Natural killer cell (primary cell): Measurements from ENCODE around the gene RBM44. TPM values are rescaled to one million over a fixed set of nuclear protein-coding genes. Genes with fewer than 3 reads are reported as not detected.

Experiments
- ATAC-seq, 3 donors: fragments of 150-1000 bp in 2 of 3; fragments of 200-7000 bp in 1 of 3; cut with Tn5 transposase; 1 replicate in 1 of 3; 2 replicates in 2 of 3; pipeline ENCODE4 v1.10.0; 2021; ENCODE audit warnings: mild to moderate bottlenecking in 2 of 3, moderate library complexity in 2 of 3
- DNase-seq, 2 donors: peaks; one replicate each; pipeline versions ENCODE4 v3.0.0 to v3.0.0-alpha.2; 2013 to 2021; ENCODE audit warnings: mixed read lengths in 1 of 2
- H3K27ac ChIP-seq: one replicate; pipeline ENCODE4 v1.5.1; 2013; ENCODE audit warnings: mild to moderate bottlenecking, low read length
- H3K27me3 ChIP-seq: one replicate; pipeline ENCODE4 v1.6.1; 2013; ENCODE audit warnings: low read length; ENCODE audit not compliant: control insufficient read depth, insufficient read depth
- H3K36me3 ChIP-seq: one replicate; pipeline ENCODE4 v1.6.1; 2013; ENCODE audit warnings: low read length; ENCODE audit not compliant: control insufficient read depth, insufficient read depth
- H3K4me1 ChIP-seq: one replicate; pipeline ENCODE4 v1.6.1; 2013; ENCODE audit warnings: low read length; ENCODE audit not compliant: control insufficient read depth, insufficient read depth
- H3K4me3 ChIP-seq: one replicate; pipeline ENCODE4 v1.5.1; 2013; ENCODE audit warnings: low read length
- H3K9me3 ChIP-seq: one replicate; pipeline ENCODE4 v1.6.1; 2013; ENCODE audit warnings: low read length; ENCODE audit not compliant: control insufficient read depth, insufficient read depth
- H3K27ac Mint-ChIP-seq, 2 donors: one replicate each; pipeline ENCODE4 v1.8.0; 2022; ENCODE audit warnings: mild to moderate bottlenecking in 2 of 2, mixed read lengths in 2 of 2, moderate library complexity in 1 of 2
- H3K27me3 Mint-ChIP-seq, 2 donors: one replicate each; pipeline ENCODE4 v1.8.0; 2022; ENCODE audit warnings: low read depth in 2 of 2, mixed read lengths in 2 of 2
- H3K36me3 Mint-ChIP-seq: one replicate; pipeline ENCODE4 v1.8.0; 2022; ENCODE audit warnings: mixed read lengths
- H3K4me1 Mint-ChIP-seq, 2 donors: one replicate each; pipeline ENCODE4 v1.8.0; 2022; ENCODE audit warnings: mixed read lengths in 2 of 2
- H3K4me3 Mint-ChIP-seq: one replicate; pipeline ENCODE4 v1.8.0; 2022; ENCODE audit warnings: mild to moderate bottlenecking, moderate library complexity, mixed read lengths
- H3K9me3 Mint-ChIP-seq, 2 donors: one replicate each; pipeline ENCODE4 v1.8.0; 2022; ENCODE audit warnings: mixed read lengths in 2 of 2
- WGBS: methylation state at CpG from one replicate; pipeline ENCODE4 v1.1.7; 2013; ENCODE audit warnings: missing lambda C conversion rate; ENCODE audit not compliant: insufficient coverage; 5-methylcytosine and 5-hydroxymethylcytosine counted together
- intact Hi-C: fragments of 100-400 bp; cut with micrococcal nuclease; formaldehyde crosslinking; loops from one replicate; pipeline ENCODE4 v1.14.2; 2022
- total RNA-seq, 4 donors: library from RNA; stranded (reverse); fragments of 120-200 nt in 1 of 4; gene quantifications; one replicate each; pipeline versions ENCODE4 v1.2.3 to v1.2.4, GENCODE V29; 2013 to 2022
- TF ChIP-seq, protein P1 (sequence below): fragments of 200-600 bp; IDR thresholded peaks from one replicate; pipeline ENCODE4 v1.8.0; 2022; ENCODE audit warnings: antibody characterized with exemption

Gene RBM44
- total RNA-seq, 3 donors from 2014 or later (not counting 1 experiment from before 2014, with no cell fraction given): 1.8 to 5.0 (median 2.9) TPM

DNA sequence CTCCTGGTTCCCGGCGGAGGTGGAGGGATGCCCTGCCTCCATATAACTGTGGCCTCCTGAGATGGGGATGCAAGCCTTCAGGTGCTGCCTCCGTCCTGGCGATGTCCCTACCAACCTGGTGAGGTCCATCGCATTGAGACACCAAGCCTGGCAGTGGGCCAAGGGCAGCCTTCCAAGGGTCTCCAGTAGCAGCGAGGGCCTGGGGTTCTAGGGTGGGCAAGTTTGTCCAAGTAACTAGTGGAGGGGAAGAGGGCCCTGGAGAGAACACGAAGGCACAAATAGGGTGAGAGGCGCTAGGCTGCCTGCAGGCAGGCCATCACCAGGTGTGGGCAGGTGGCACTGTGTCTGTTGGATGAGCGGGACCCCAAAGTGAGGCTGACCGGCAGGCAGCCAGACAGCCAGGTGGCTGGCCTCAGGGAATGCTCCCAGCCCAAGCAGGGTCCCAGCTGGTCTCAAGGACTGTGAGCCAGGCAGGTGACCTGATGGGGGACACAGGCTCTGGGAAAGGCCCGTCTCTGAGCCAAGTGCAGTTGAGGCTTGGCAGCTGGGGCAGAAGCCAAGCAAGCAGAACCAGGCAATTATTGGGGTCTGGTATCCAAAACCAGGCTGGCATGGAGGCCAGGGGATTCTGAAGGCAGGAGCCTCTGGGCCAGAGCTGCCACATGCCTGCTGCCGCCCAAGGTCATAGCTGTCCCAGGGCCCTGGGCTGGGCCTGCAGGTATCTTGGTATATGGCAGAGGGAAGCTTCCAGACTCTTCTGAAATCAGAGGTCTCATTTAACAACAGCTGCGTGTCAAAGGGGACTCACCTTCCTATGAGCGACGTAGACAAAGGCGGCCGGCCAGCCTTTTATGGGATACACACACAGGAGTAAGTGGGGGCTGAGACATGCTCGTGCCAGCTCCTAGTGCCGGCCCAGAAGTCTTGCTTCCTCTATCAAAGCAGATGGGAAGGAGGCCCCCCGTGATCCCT is 84.2 kb downstream of the RBM44 start:
- Mint-ChIP-seq H3K4me3 (no peak overlapping the region), H3K4me1 (no peaks in the 10 kb centered on the region), H3K27ac (no peak overlapping the region), H3K9me3 (no peaks in the 10 kb centered on the region), H3K36me3 (no peaks in the 10 kb centered on the region), H3K27me3 (no peaks in the 10 kb centered on the region)
- no peaks in the 10 kb centered on the region for H3K27me3 ChIP-seq
- no peaks in the 10 kb centered on the region for H3K9me3 ChIP-seq
- DNase-seq: no peak
- ATAC-seq: no peak
- WGBS: 90% methylated on average over 20 of the region's 20 CpGs
- intact Hi-C loops: no loop called here
- TF ChIP-seq, protein P1, sequence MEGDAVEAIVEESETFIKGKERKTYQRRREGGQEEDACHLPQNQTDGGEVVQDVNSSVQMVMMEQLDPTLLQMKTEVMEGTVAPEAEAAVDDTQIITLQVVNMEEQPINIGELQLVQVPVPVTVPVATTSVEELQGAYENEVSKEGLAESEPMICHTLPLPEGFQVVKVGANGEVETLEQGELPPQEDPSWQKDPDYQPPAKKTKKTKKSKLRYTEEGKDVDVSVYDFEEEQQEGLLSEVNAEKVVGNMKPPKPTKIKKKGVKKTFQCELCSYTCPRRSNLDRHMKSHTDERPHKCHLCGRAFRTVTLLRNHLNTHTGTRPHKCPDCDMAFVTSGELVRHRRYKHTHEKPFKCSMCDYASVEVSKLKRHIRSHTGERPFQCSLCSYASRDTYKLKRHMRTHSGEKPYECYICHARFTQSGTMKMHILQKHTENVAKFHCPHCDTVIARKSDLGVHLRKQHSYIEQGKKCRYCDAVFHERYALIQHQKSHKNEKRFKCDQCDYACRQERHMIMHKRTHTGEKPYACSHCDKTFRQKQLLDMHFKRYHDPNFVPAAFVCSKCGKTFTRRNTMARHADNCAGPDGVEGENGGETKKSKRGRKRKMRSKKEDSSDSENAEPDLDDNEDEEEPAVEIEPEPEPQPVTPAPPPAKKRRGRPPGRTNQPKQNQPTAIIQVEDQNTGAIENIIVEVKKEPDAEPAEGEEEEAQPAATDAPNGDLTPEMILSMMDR: no peak
- no peak overlapping the region for H3K27ac ChIP-seq
- H3K36me3 ChIP-seq: no peaks in the 10 kb centered on the region
- no peak overlapping the region for H3K4me3 ChIP-seq
- no peaks in the 10 kb centered on the region for H3K4me1 ChIP-seq

DNA sequence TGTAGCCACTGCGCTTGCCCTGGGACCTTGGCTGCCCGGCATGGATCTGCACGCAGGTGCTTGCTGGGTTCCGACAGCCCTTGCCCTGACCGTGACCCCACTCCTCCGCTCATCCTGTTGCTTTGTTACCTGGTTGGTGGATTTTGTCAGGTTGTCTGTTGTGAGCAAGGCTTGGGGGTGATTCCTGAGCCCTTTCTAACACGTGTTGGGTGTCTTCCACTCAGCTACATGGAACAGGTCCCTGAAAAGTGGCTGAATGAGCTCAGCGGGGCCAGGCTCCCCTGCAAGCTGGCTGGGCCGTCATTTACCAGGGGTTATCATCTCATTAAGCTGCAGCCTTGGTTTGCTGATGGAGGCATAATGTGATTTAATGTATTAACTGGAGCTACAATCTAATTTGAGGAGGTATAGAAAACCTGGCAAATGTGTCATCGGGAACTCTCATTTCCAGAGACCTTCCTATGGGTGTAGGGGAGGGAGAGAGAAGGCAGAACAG is 85.4 kb downstream of the RBM44 start:
- Mint-ChIP-seq H3K27me3 (no peaks in the 10 kb centered on the region), H3K36me3 (no peaks in the 10 kb centered on the region), H3K27ac (no peak overlapping the region), H3K4me1 (no peaks in the 10 kb centered on the region), H3K9me3 (no peaks in the 10 kb centered on the region), H3K4me3 (no peak overlapping the region)
- no peaks in the 10 kb centered on the region for H3K9me3 ChIP-seq
- no peak overlapping the region for H3K4me3 ChIP-seq
- H3K4me1 ChIP-seq: no peaks in the 10 kb centered on the region
- DNase-seq (no peak), ATAC-seq (no peak)
- WGBS: 91% methylated on average over 10 of the region's 10 CpGs
- H3K36me3 ChIP-seq: no peaks in the 10 kb centered on the region
- TF ChIP-seq, protein P1: no peak
- intact Hi-C loops: no loop called here
- H3K27me3 ChIP-seq: no peaks in the 10 kb centered on the region
- H3K27ac ChIP-seq: no peak overlapping the region

DNA sequence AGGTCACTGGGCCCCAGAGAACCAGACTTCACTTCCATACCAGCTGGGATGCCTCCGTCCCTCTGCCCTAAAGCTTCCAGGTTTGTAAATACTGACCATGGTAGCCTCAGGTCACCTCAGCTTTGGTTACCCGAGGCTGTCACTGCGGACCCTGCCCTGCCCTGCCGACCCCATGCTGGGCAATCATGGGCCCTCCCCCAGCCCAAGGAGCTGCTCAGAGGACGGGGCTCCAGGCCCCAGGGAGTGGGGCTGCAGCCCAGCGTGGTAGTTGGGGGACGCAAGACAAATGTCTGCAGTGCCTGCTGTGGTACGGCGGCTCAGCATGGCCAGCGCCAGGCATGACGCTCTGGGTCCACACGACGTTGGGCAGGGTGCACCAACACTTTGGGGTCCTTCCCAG is 86.1 kb downstream of the RBM44 start:
- no peak for DNase-seq
- WGBS: 91% methylated on average over 13 of the region's 13 CpGs
- Mint-ChIP-seq H3K27ac (no peak overlapping the region), H3K9me3 (no peaks in the 10 kb centered on the region), H3K36me3 (no peaks in the 10 kb centered on the region), H3K27me3 (no peaks in the 10 kb centered on the region), H3K4me1 (no peaks in the 10 kb centered on the region), H3K4me3 (no peak overlapping the region)
- Histone ChIP-seq H3K27ac (no peak overlapping the region), H3K4me1 (no peaks in the 10 kb centered on the region), H3K4me3 (no peak overlapping the region), H3K27me3 (no peaks in the 10 kb centered on the region), H3K9me3 (no peaks in the 10 kb centered on the region), H3K36me3 (no peaks in the 10 kb centered on the region)
- intact Hi-C loops: no loop called here
- TF ChIP-seq, protein P1: no peak
- no peak for ATAC-seq
